ENCODE results near the gene SNX9.

- TF ChIP-seq CTCF (conservative IDR thresholded peaks at IDR 0.05) (no peak), ZFX (IDR thresholded peaks at IDR 0.05) (no peak)
These were observed 133.2 kb downstream of the SNX9 start for GRCh38 chr6:157956171-157956730.
